ENCODE results near the gene SLC25A17.
"Not testable (repeated sequence)": the region's sequence is repeated elsewhere in the genome, so short reads cannot be mapped to it uniquely, and the experiment has no call there.

SLC25A17 gene

DNA sequence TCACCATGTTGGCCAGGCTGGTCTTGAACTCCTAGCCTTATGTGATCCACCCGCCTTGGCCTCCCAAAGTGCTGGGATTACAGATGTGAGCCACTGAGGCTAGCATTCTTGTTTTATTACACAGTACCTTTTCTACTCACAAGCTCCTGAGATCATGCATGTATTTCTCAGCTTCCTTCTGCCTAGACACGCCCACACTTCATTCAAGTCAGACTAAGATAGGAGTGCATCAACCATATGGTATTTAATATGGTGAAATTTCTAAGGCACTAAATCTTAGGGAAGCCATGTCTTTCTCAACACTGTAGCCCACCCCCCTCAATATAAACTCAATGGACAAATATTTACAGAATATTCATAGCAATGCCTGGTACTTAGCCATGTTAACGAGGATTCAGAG, 62.1 kb downstream of the SLC25A17 start:
- no peak for DNase-seq (ENCODE audit: low spot score)

DNA sequence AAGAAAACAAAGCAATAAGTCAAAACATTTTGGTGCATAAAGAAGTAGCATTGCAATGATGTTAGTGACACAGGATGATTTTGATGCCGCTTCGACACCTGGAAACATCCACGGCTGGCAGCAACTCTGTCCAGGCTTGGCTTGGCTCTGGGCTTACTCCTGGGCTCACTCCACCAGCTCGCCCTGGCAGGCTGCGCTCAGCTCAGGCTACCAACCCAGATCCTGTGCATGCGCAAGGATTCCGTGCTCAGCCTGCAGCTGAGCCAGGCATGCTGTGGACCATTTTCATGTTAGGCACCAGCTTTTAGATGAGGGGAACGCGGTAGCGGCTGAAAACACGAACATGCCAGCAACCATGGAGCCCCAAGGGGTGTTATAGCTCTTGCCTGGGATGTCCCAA, 66.0 kb downstream of the SLC25A17 start:
- DNase-seq (ENCODE audit: low spot score): no peak

DNA sequence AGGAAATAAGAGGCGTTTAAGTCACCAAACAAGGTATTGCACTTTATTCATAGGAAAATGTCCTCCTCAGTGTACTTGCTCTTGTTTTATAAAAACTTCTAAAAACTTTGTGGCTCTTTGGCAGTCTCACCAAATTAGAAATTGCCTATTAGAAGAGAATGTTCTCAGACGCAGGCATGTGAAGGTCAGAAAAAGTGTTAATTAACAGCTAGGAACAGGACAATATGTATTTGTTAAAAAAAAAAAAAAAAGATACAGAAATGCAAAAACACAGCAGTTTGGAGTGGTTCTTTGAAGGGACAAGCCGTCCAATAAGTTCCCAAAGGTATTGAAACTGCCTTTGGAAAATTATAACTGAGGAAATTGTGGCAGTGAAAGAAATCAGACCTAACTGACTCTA, 67.9 kb downstream of the SLC25A17 start:
- no peak for DNase-seq (ENCODE audit: low spot score)

DNA sequence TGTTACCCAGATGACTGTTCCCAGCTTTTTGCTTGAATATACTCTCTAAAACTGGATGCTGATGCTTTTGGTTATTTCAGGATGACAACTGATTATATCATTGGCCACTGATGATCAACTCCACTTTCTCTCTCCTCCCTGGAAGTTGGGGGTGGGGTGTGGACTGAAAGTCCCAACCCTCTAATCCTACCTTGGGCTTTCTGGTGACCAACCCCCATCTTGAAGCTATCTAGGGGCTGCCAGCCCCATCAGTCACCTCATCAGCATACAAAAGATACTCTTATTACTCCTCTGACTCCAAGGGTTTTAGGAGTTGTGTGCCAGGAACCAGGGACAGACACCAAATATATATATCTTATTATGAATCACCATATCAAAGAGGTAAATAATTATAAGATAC, 69.3 kb downstream of the SLC25A17 start:
- no peak for DNase-seq (ENCODE audit: low spot score)

DNA sequence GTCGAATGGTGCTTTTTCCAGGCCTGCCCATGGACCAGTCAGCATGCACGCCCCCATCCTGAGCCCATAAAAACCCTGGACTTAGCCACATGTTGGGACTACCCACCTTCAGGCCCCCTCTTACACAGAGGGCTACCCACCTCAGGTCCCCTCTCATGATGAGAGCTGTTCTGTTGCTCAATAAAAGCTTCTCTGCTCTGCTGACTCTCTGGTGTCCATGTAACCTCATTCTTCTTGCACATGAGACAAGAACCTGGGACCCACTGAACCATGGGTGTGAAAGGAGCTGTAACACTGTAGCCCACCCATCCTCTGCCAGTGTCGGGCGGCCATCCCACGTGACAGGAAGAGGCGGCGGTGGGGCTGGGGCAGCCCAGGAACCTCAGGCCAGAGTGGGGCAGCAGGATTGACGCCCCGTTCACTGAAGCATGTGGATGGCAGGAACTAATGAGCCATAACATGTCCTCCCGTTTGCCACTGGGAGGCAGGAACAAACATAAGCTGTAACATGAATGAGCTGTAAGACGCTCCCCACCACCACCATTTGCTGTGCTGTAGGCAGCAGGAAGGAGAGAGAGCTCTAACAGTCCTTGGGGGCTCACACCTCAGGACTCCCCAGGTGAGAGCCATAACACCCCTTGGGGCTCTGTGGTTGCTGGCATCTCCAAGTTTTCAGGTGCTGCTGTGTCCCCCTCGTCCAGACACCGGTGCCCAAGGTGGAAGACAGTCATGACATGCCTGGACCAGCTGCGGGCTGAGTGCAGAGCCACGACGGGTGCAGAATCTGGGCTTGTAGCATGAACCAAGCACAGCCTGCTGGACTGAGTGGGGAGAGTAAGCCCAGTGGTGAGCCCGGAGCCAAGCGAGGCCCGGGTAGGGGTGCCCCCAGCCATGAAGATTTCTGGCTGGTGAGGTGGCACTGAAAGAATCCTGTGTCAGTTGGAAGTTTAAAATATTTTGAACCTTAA, 70.5 kb downstream of the SLC25A17 start:
- no peak for DNase-seq (ENCODE audit: low spot score)

DNA sequence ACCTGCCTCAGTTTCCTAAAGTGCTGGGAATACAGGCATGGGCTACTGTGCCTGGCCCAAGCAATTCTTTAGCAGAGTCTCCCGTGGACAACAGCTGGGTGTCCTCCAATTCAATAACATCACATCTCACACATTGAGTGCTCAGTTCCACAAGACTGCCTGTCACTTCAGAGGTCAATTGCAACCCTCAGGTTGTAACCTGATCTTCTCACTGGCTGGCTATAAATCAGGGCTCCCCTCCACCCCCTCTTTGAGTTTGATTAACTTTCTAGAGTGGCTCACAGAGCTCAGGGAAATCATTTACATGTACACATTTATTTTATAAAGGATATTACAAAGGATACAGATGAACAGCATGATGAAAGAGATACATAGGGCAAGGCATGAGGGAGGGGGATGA, 71.8 kb downstream of the SLC25A17 start:
- DNase-seq (ENCODE audit: low spot score): no peak

DNA sequence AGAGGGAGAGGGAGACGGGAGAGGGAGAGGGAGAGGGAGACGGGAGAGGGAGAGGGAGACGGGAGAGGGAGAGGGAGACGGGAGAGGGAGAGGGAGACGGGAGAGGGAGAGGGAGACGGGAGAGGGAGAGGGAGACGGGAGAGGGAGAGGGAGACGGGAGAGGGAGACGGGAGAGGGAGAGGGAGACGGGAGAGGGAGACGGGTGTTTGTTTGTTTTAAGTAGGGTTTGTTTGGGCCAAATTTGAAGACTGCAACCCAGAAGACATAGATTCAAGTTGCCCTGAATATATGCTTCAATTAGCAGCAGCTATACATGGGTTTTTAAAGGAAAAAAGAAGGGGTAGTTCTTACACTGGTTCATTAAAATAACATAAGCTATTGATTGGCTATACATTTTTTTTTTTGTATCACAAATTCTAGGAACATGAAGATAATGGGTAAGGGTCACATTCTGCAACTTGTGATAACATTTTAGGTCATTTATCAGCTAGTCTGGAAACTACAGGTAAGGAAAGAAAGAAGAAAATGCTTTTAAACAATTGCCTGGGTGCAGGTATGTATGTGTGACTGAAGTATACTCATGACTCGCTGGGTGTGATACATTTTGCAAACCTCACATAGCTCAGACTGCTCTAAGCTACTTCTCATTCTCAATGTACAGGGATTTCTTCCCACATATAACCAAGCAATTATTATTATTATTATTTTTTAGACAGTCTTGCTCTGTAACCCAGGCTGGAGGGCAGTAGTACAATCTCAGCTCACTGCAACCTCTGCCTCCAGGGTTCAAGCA, 72.5 kb downstream of the SLC25A17 start:
- DNase-seq (ENCODE audit: low spot score): no peak

DNA sequence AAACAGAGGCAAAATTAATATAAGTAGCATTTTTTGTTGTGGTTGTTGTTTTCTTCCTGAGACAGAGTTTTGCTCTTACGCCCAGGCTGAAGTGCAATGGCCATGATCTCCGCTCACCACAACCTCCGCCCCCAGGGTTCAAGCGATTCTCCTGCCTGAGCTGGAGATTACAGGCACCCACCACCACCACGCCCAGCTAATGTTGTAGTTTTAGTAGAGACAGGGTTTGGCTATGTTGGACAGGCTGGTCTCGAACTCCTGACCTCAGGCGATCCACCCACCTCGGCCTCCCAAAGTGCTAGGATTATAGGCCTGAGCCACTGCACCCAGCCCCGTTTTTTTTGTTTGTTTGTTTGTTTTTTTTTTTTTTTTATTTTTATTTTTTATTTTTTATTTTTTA, 75.4 kb downstream of the SLC25A17 start:
- no peak for DNase-seq (ENCODE audit: low spot score)

DNA sequence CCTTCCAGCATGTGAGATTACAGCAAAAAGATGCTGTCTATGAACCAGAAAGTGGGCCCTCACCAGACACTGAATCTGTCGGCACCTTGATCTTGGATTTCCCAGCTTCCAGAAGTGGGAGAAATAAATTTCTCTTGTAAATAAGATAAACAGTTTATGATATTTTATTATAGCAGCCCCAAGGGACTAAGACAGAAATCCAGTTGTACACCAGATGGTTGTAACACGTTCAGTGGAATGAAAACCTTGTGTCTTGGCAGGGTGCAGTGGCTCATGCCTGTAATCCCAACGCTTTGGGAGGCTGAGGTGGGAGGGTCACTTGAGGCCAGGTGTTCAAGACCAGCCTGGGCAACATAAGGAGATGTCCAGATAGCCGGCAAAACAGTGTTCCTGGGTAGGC, 78.0 kb downstream of the SLC25A17 start:
- DNase-seq (ENCODE audit: low spot score): no peak

DNA sequence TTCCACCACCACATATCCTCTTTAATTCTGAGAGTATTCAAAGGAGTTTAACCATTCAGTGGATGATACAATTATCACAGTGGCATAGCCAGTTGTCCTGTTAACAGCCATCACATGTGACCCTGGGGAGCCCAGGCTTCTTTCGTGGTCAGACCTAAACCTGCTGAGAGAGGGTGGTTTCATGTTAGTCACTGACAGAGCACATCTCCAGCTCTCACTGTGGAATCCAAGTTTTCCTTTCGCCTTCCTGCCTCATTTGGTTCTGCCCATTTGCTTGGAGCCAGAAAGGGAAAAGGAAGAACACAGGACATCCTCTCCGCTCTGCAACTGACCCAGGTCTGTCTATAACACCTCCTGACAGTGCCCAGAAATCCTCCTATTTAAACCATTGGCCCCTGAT, 79.4 kb downstream of the SLC25A17 start:
- DNase-seq (ENCODE audit: low spot score): no peak

DNA sequence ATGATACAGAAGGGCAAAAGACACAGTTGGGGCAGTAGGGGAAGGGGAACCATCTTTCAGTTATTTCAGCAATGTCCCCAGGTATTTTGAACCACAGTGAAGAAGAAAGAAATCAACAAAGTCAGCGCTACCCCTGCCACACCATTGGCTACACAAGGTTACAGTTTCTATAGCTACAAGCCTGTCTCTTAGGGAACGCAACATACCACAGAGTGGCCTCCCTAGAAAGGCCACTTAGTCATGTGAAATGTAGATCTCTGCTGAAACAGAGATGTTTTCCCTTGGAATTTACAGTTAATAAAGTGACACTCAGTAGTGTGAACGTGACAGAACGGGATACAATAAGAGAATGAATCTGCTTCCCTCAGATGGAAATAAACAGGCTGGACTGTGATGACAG, 85.2 kb downstream of the SLC25A17 start:
- DNase-seq (ENCODE audit: low spot score): no peak

DNA sequence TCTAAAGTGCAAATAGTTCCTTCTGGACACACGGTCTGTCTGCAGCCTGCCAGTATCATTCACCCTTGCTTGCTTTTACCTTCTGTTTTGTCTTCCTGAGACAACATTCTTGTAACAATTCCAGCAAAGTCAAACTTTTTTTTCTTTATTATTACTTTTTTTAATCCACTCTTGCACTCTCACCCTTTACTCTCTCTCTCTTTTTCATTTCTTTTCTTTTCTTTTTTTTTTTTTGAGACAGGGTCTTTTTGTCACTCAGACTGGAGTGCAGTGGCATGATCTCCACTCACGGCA, 86.2 kb downstream of the SLC25A17 start:
- DNase-seq (ENCODE audit: low spot score): no peak

DNA sequence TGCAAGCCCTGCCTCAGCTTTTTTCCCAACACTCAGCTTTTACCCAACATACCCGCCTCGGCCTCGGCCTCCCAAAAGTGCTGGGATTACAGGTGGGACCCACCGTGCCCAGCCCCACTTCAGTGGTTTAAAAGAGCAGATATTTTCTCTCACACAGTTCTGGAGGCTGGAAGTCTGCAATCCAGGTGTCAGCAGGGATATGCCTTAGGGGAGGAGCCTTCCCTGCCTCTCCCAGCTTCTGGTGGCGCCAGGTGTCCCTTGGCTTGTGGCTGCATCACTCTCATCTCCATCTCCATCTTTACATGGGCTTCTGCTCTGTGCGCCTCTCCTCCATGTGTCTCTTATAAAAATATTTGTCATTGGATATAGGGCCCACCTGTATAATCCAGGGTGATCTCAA, 89.9 kb downstream of the SLC25A17 start:
- no peak for DNase-seq (ENCODE audit: low spot score)

DNA sequence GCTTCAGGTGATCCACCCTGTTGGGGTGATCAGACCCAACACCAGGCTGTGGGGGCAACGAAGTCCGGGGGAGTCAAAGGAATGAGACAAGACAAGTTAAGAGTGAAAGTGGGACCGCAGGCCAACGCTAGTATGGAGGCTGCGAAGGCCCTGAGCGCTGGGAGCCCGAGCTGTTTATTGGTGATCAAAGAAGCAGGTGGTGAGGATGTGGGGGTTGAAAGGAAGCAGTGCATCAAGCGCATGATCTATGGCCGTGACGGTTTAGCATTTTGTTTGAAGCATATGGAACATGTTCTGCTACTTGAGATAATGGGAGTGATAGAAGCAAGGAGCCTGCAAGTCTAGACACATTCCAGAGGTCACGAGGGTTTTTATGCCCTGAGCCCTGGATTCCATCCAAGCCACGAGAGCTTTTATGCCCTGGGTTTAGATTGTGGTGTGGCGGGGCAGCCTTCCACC, 90.4 kb downstream of the SLC25A17 start:
- DNase-seq (ENCODE audit: low spot score): no peak

DNA sequence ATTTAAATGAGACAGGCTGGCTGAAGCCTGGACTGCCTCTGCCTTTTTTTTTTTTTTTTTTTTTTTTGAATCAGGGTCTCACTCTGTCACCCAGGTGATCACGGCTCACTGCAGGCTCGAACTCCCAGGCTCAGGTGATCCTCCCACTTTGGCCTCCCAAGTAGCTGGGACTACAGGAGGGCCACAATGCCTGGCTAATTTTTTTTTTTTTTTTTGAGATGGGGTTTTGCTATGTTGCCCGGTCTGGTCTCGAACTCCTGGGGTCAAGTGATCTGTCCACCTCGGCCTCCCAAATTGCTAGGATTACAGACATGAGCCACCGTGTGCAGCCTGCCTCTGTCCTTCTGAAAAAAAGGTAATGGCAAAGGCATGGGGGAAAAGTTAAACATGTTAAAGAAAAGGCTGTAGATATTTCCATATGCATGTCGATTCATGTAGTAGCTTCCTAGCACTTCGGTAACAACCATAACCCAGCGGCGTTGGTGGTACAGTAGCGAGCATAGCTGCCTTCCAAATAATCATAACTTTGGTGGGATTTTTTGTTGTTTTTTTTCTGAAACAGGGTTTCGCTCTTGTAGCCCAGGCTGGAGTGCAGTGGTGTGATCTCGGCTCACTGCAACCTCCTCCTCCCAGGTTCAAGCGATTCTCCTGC, 91.1 kb downstream of the SLC25A17 start:
- DNase-seq (ENCODE audit: low spot score): no peak

DNA sequence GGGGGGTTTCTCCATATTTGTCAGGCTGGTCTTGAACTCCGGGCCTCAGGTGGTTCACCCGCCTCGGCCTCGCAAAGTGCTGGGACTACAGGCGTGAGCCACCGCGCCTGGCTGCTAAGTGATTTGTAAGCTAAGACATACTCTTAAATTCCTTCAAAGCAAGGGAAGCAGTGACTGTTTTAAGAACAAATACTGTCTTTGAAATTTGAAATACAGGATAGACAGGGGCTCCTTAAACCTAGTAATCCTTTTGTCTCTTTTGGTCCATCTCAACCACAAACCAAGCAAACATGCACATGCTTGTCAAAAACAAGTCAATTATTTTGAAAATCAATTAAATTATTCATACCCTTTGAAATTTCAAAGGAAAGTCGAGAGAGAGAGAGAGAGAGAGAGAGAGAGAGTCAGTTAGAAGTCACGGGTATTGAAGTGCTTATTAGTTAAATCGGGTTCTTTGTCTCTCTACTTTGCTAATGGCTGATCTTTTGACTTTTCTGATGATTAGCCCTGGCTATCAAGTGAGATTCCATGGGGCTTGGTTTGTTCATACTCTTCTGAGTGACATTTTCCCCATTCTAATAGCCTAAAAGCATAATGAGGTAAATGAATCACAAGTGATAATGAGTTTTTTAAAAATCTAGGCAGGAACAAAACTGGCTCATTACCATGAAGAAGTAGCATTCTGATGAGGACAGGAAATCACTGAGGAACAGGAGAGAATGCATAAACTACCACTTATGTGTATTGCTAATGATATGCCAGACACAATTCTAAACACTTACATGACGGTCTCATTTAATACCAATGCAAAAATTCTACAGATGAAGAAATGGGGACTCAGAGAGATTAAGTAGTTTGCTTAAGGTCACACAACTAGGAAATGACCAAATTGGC, 91.8 kb downstream of the SLC25A17 start:
- DNase-seq (ENCODE audit: low spot score): no peak

DNA sequence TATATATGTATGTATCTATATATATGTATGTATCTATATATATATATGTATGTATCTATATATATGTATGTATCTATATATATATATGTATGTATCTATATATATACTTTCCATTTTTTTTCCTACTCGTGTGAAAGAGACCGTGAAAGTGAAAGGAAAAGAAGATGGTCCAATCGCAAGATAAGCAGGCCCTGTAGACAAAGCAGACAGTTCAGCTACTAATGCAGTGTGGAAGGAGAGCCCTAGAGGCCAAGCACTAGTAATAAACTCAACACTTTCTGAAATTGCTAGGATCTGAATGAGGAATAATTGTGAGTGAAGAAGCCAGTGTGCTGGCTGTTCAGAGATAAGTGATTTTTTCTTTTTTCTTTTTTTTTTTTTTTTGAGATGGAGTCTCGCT, 92.6 kb downstream of the SLC25A17 start:
- no peak for DNase-seq (ENCODE audit: low spot score)

DNA sequence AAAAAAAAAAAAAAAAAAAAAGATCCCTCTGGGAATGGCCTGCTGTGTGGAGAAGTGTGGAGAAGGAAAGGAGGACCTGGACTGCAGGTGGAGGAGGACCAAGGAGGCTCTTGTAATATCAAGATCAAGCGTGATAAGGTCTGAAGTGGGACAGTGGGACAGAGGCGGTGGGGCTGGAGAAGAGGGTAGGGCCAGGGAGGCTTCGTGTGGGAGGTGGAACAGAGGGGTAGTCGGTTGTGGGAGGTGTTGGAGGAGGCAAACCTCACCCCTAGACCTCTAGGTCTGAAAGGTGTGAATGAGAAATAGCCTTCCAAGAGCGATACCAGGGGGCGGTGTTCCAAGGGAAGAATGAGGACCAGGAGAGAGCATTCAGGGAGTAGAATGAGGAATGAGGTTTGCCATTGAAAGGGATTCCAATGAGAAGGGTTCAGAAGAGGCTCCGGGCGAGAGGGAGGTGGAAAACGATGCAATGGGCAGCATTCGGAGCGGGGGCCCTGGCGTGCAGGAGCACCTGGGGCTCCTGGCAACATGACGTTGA, 95.7 kb downstream of the SLC25A17 start:
- no peak for DNase-seq (ENCODE audit: low spot score)

DNA sequence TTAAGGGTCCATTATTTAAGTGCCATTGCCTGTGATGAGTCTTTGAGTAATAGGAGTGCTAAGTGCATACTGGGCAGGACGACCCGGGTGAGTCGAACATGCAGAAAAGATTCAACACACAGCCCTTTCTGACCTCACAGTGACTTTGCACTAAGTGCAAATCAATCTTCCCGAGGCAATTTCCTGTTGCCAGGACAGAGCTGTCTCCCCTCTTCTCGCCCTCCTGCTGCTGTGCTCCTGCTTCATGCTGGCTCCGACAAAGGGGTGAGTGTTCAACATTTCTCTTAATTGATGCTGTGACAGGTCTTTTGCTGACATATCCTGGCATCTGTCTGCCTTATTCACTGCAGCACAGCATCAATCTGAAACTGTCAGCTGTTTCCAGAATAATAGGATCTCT, 97.9 kb downstream of the SLC25A17 start:
- DNase-seq (ENCODE audit: low spot score): no peak

DNA sequence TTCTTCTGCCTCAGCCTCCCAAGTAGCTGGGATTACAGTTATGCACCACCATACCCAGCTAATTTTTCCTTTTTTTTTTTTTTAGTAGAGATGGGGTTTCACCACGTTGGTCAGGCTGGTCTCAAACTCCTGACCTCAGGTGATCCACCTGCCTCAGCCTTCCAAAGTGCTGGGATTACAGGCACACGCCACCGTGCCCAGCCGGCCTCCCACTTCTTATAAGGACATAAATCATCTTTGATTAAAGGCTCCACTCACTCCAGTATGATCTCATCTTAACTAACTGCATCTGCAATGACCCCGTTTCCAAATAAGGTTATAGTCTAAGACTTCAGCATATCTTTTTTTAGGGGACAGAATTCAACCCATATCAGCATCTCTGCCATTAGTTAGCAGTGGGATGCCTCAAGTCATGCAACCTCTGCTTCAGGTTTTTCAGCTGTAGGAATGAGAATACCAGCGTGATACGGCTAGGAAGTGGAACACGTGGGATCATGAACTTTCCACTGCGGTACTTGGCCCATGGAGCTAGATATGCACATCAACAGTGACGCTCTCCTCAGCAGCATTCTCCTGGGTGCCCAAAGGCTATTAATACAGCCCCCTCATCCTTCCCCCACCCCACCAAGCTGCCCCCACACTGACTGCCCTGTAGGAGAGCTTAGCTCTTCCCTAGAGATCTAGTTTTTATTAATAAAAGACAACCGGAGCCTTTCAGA, 98.4 kb downstream of the SLC25A17 start:
- DNase-seq (ENCODE audit: low spot score): no peak

DNA sequence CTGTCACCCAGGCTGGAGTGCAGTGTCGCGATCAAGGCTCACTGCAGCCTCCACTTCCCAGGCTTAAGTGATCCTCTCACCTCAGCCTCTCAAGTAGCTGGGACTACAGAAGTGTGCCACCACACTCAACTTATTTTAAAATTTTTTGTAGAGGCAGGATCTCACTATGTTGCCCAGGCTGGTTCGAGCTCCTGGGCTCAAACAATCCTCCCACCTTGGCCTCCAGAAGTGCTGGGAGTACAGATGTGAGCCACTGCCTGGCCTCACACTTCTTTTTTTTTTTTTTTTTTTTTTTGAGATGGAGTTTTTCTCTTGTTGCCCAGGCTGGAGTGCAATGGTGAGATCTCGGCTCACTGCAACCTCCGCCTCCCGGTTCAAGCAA, 99.0 kb downstream of the SLC25A17 start:
- not testable (repeated sequence) for DNase-seq (ENCODE audit: low spot score)

All from cerebellar cortex (tissue), 1 donor.